ENCODE results near the gene TEDDM1. TPM values are rescaled to one million over a fixed set of nuclear protein-coding genes. Genes with fewer than 3 reads are reported as not detected.
A peak's percentile ranks its signal among the peaks of the same experiment; 100 is the strongest.

The TEDDM1 gene
- total and polyA plus RNA-seq, 2 of the 13 experiments (the other 11 are each of a cell fraction or from before 2014, with no cell fraction given), result not detected

DNA sequence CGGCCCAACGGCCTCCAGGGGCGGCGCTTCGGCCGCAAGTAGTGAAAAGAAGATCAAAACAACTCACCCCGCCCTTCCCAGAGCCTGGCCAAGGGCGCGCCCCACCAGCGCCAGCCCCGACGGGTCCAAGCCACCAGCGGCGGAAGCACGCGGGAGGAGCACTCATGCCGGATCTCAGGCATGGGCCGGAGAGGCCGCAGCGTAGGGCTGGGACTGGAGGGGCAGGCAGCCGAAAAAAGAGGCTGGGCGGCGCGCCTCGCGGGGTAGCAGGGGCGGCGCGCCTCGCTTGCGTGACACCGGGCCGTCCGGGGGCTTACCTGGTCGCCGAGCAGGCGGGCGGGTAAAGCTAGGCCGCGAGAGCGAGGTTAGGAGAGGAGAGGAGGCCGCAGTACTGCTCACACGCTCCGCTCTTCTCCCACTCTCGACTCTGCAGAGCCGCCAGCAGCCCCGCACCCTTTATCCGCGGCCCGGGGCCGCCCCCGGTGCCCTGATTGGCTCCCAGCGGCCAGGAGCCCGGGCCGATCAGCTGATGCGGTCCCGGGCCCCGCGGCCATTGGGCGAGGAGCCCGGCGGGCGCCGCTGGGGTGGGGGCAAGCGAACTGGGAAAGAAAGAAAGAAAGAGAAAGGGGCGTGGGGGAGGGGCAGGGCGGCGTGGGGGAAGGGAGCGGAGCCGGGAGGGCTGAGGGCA lies 9.0 kb downstream of the TEDDM1 start, which contains the start of gene GLUL (continued):
- TF ChIP-seq, protein P1, sequence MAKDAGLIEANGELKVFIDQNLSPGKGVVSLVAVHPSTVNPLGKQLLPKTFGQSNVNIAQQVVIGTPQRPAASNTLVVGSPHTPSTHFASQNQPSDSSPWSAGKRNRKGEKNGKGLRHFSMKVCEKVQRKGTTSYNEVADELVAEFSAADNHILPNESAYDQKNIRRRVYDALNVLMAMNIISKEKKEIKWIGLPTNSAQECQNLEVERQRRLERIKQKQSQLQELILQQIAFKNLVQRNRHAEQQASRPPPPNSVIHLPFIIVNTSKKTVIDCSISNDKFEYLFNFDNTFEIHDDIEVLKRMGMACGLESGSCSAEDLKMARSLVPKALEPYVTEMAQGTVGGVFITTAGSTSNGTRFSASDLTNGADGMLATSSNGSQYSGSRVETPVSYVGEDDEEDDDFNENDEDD (CRISPR knock-in tag; IDR thresholded peaks at IDR 0.05; ENCODE audit: borderline replicate concordance), result peak; percentile 38; the same call in 1 of the 2 replicates
- TF ChIP-seq, protein P2, sequence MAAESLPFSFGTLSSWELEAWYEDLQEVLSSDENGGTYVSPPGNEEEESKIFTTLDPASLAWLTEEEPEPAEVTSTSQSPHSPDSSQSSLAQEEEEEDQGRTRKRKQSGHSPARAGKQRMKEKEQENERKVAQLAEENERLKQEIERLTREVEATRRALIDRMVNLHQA (CRISPR knock-in tag; IDR thresholded peaks at IDR 0.05), result no peak
- TF ChIP-seq, protein P3, sequence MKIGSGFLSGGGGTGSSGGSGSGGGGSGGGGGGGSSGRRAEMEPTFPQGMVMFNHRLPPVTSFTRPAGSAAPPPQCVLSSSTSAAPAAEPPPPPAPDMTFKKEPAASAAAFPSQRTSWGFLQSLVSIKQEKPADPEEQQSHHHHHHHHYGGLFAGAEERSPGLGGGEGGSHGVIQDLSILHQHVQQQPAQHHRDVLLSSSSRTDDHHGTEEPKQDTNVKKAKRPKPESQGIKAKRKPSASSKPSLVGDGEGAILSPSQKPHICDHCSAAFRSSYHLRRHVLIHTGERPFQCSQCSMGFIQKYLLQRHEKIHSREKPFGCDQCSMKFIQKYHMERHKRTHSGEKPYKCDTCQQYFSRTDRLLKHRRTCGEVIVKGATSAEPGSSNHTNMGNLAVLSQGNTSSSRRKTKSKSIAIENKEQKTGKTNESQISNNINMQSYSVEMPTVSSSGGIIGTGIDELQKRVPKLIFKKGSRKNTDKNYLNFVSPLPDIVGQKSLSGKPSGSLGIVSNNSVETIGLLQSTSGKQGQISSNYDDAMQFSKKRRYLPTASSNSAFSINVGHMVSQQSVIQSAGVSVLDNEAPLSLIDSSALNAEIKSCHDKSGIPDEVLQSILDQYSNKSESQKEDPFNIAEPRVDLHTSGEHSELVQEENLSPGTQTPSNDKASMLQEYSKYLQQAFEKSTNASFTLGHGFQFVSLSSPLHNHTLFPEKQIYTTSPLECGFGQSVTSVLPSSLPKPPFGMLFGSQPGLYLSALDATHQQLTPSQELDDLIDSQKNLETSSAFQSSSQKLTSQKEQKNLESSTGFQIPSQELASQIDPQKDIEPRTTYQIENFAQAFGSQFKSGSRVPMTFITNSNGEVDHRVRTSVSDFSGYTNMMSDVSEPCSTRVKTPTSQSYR (CRISPR knock-in tag; IDR thresholded peaks at IDR 0.05; ENCODE audit: borderline replicate concordance), result no peak; the same call in 1 of the 2 replicates
- TF ChIP-seq PAX8 (CRISPR knock-in tag; IDR thresholded peaks at IDR 0.05; ENCODE audit: borderline replicate concordance) (peak; percentile 31; the same call in 1 of the 2 replicates), TAF1 (CRISPR knock-in tag; IDR thresholded peaks at IDR 0.05) (peak; percentile 99), ZNF329 (CRISPR knock-in tag; IDR thresholded peaks at IDR 0.05; ENCODE audit: low read depth) (no peak), KDM3A (CRISPR knock-in tag; IDR thresholded peaks at IDR 0.05; ENCODE audit: low read depth) (no peak), ARHGAP35 (CRISPR knock-in tag; IDR thresholded peaks at IDR 0.05; ENCODE audit: borderline replicate concordance) (peak; percentile 79; the same call in 1 of the 2 replicates), RFXANK (CRISPR knock-in tag; IDR thresholded peaks at IDR 0.05) (no peak; the same call in 1 of the 2 replicates), ZNF720 (CRISPR knock-in tag; IDR thresholded peaks at IDR 0.05) (no peak)
- TF ChIP-seq, protein P4, sequence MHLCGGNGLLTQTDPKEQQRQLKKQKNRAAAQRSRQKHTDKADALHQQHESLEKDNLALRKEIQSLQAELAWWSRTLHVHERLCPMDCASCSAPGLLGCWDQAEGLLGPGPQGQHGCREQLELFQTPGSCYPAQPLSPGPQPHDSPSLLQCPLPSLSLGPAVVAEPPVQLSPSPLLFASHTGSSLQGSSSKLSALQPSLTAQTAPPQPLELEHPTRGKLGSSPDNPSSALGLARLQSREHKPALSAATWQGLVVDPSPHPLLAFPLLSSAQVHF (CRISPR knock-in tag; IDR thresholded peaks at IDR 0.05), result peak; percentile 79; the same call in 1 of the 2 replicates
- TF ChIP-seq, protein P5, sequence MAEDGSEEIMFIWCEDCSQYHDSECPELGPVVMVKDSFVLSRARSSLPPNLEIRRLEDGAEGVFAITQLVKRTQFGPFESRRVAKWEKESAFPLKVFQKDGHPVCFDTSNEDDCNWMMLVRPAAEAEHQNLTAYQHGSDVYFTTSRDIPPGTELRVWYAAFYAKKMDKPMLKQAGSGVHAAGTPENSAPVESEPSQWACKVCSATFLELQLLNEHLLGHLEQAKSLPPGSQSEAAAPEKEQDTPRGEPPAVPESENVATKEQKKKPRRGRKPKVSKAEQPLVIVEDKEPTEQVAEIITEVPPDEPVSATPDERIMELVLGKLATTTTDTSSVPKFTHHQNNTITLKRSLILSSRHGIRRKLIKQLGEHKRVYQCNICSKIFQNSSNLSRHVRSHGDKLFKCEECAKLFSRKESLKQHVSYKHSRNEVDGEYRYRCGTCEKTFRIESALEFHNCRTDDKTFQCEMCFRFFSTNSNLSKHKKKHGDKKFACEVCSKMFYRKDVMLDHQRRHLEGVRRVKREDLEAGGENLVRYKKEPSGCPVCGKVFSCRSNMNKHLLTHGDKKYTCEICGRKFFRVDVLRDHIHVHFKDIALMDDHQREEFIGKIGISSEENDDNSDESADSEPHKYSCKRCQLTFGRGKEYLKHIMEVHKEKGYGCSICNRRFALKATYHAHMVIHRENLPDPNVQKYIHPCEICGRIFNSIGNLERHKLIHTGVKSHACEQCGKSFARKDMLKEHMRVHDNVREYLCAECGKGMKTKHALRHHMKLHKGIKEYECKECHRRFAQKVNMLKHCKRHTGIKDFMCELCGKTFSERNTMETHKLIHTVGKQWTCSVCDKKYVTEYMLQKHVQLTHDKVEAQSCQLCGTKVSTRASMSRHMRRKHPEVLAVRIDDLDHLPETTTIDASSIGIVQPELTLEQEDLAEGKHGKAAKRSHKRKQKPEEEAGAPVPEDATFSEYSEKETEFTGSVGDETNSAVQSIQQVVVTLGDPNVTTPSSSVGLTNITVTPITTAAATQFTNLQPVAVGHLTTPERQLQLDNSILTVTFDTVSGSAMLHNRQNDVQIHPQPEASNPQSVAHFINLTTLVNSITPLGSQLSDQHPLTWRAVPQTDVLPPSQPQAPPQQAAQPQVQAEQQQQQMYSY (CRISPR knock-in tag; IDR thresholded peaks at IDR 0.05), result no peak
- TF ChIP-seq, protein P6, sequence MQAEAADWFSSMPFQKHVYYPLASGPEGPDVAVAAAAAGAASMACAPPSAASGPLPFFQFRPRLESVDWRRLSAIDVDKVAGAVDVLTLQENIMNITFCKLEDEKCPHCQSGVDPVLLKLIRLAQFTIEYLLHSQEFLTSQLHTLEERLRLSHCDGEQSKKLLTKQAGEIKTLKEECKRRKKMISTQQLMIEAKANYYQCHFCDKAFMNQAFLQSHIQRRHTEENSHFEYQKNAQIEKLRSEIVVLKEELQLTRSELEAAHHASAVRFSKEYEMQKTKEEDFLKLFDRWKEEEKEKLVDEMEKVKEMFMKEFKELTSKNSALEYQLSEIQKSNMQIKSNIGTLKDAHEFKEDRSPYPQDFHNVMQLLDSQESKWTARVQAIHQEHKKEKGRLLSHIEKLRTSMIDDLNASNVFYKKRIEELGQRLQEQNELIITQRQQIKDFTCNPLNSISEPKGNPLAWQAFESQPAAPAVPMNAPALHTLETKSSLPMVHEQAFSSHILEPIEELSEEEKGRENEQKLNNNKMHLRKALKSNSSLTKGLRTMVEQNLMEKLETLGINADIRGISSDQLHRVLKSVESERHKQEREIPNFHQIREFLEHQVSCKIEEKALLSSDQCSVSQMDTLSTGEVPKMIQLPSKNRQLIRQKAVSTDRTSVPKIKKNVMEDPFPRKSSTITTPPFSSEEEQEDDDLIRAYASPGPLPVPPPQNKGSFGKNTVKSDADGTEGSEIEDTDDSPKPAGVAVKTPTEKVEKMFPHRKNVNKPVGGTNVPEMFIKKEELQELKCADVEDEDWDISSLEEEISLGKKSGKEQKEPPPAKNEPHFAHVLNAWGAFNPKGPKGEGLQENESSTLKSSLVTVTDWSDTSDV (CRISPR knock-in tag; IDR thresholded peaks at IDR 0.05), result no peak
- TF ChIP-seq, protein P7, sequence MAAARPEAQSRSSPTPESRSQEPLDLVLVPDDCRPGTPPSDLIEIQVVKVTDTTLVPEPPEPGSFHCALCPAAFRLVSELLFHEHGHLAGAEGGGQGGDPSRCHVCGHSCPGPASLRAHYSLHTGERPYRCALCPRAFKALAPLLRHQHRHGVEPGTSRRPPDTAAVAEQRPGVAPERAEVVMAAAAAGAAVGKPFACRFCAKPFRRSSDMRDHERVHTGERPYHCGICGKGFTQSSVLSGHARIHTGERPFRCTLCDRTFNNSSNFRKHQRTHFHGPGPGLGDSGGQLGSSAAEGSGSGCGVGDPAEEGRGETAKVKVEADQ (CRISPR knock-in tag; IDR thresholded peaks at IDR 0.05; ENCODE audit: borderline replicate concordance), result peak; percentile 90; the same call in 1 of the 2 replicates
